D341Med (cell line): ENCODE measurements around the gene RANBP10.
"Not testable (repeated sequence)": the region's sequence is repeated elsewhere in the genome, so short reads cannot be mapped to it uniquely, and the experiment has no call there.

ENCODE experiments used
- DNase-seq: peaks from one replicate; pipeline ENCODE4 v3.0.0; 2012; ENCODE audit warnings: low spot score

Gene RANBP10

DNA sequence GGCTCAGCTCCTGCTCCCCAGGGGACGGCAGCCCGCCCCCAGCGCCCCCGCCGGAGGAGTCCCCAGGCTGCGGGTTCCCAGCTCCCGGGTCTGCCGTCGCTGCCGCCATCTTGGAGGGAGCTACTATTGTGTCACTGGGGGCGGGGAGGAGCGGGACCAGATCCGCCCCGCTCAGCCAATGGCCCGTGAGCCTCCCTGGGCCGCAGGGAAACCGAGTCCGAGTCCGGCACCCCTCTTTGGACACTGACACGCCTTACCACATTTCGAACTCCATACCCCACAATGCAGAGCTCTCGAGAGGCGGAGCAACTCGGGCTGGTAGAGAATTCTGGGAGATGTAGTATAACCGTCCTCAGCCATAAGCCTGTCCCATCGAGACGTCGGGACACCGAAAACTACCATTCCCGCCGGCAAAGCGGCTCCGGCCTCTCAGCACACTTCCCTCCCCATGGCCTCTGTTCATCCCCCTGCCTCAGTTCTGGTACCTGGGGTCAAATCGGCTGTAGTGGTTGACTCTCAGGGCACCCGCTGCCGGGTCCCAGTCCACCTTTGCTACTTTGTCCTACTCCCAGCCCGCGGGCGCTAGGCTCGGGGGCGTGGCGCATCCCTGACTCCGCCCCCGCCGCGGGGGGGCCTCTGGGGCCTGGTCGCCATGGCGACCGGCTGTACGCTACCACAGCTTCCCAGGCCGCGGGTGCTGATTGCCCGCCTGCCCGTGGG lies at the start of gene RANBP10, which contains the start of gene TSNAXIP1:
Gene RANBP10 (minus strand): TSS at position 133 of the 720 bp plus-strand sequence. CDS start 24 bp downstream, at position 109.
Gene TSNAXIP1 (plus strand): TSS at position 462 of the 720 bp plus-strand sequence. CDS start 261 bp downstream, outside the sequence.
- peak; percentile 94 for DNase-seq

DNA sequence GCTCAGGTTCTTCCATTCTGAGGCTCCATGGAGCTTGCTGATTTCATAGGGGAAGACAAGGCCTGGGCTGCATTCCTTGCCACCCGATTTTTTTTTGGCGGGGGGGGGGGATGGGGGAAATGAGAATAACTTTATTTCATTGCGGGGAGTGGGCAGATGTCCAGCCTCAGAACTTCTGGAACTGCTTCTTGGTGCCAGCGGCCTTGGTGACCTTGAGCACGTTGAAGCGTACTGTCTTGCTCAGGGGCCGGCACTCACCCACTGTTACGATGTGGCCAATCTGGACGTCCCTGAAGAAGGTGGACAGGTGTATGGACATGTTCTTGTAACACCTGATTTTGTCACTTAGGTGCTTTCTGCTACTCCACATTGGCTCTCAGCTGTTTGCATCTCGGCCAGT lies 49.4 kb upstream of the RANBP10 start:
- no peak for DNase-seq

DNA sequence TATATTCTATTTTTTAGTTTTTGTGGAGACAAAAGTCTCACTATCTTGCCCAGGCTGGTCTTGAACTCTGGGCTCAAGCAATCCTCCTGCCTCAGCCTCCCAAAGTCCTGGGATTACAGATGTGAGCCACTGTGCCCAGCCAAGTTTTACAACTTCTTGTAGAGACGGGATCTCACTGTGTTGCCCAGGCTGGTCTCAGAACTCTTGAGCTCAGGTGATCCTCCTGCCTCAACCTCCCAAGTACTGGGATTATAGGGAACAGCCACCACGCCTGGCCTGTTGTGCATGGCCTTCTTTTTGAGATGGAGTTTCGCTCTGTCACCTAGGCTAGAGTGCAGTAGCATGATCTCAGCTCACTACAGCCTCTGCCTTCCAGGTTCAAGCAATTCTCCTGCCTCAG lies 47.3 kb upstream of the RANBP10 start:
- DNase-seq, result no peak

DNA sequence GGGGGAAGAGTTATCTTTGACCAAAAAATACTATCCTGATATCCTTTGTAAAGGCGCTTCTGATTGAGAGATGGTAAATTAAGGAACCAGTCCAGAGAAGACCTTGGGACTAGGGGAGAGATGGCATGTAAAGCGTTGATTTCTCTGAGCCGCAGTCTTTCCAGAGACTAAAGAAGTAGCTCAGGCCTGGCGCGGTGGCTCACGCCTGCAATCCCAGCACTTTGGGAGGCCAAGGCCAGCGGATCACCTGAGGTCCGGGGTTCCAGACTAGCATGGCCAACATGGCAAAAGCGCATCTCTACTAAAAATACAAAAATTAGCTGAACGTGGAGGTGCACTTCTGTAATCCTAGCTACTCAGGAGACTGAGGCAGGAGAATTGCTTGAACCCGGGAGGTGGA lies 41.8 kb upstream of the RANBP10 start:
- DNase-seq, result no peak

DNA sequence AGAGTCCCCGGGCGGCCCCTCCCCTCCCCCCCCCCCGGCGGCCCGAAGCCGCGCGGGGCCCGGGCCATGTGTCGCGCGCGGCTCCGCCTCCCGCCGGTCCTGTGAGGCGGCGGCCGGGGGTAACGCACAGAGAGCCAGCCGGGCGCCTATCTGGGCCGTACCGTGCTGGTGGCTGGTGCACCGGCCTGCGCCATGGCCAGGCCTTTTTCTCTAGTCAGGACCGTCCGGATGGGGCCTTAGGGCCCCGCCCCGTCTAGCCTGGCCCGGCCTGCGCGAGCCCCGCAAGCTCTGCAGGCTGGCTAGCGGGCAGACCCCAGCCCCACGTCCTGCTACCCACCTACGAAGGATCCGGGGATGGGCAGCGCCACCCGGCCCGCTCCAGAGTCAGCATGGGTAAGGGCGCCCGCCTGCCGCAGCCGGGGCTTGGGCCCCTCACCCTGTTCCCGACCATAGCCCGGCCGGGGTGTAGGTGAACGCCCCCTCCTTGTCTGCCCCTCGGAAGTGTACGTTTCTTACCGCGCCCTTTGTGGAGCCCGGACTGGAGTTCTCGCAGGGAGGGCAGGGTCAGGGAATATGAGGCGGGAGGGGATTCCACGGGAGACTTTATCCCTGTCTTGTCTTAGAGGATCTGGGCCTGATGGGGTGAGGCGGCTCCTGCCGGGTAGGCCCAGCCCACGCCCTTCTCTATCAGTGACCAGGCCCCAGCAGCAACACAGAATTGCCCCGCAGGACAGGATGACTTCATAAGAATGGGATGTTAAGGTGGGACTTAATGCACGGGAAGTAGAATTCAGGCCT lies 40.9 kb upstream of the RANBP10 start, which contains the start of gene CENPT:
Gene CENPT (minus strand): TSS at position 630 of the 798 bp plus-strand sequence. CDS start 13,834 bp downstream, outside the sequence.
- DNase-seq, result no peak

DNA sequence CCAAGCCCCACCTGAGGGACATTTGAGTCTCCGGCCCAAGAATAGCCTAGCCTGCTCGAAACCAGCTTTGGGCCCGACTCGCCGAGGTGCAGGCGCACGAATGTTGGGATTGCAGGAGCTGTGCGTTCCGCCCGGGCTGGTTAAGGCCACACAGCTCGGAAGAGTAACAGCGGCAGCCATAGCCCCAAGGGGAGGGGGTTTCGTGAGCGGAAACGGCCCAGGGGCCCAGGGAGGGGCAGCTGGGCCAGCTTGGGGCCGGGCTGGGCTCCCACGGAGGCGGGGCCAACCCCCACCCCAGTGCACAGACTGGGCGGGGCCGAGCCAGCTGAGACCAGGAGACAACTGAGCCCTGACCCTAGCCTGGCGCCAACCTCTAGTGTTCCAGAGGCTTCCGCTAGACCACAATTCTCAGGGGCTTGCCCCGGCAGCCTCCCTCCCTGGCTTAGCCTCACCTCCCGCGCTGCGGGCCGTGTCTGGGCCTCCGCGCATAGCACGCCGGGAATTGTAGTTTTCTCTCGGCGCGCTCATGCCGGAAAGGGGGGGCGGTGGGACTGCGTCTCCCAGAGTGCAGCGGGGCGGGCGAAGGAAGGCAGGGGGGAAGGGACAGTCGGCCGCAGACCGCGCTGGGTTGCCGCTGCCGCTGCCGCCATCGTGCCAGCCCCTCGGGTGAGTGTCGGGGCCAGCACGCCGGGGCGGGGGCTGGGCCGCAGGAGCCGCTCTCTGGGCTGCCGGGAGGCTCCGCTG lies 40.1 kb upstream of the RANBP10 start, which contains the start of gene NUTF2:
Gene NUTF2 (plus strand): TSS at position 614 of the 744 bp plus-strand sequence. CDS start 18,198 bp downstream, outside the sequence.
- DNase-seq, result peak; percentile 92

DNA sequence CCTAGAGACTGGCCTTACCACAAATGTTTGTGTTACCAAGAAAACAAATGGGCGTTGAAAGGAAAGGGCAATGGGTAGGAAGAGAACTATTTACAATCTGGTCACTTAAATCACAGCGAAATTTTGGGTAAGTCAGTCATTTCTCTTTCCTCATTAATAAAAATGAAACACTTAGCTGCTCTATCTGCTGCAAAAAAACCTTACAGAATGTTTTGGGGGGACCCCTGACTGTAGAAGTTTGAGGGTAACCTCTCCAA lies 39.6 kb upstream of the RANBP10 start:
- no peak for DNase-seq

DNA sequence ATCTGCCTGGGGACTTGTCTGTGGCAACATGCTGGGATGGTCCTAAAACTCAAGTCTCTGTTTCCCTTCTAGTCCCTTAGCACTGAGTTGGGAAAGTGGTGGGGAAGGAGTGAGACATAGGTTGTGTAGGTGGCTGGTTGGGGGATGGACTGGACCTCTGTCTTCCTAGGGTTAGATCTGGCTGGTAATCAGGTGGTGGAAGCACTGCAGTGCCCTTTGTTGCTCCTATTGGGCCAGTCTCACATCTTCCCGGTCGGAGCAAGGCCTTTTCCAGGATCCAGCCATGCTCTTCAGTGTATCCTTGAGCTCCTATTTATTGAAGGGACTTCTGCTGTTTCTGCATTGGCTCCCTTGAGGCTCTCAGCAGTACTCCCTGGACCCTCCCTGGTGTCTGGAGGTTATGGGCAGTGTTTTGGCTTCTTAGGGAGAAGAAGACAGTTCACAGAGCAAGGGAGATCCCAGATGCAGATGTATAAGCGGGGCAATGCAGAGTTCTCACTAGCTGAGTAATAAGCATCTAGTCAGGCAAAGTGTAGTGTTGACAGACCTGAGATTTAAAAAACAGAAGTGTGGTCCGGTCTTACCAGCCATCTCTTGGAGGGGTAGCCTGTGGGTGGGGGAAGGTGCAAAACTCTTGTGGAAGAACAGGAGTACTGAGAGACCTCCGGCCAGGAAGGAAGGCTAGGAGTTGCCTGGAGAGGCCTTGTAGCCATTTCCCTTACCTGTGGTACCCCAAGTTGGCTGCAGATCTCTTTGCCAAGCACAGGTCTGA lies 39.1 kb upstream of the RANBP10 start:
- no peak for DNase-seq

DNA sequence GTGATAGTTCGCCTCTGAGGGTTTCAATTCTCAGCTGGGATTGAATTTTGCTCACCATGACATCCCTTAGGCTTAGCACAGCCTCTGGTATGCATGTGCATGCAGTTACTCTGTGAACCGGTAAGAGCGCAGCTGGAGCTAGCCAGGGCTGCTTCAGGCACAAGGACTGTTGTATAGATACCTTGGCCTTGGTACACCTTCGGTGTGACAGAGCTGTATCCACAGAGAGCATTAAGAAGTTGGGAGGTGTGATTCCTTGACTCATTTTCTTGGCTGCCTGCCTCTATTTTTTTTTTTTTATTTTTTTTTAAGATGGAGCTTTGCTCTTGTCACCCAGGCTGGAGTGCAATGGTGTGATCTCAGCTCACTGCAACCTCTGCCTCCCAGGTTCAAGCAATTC lies 38.1 kb upstream of the RANBP10 start:
- no peak for DNase-seq

DNA sequence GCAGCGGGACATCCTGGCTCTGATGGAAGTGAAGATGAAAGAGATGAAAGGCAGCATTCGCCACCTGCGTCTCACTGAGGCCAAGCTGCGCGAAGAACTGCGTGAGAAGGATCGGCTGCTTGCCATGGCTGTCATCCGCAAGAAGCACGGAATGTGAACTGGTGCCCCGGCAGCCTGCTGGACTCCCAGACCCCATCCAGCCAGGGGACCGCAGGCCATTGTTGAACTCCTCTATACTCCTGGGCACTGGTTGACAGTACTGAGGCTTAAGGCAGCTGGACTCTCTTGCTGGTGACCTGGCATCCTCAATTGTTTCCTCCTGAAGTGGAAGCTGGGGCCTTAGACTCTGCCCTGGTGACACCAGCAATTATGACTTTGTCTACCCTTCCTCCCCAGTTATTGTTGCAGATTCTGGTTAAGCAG lies 37.0 kb upstream of the RANBP10 start:
- DNase-seq, result no peak

DNA sequence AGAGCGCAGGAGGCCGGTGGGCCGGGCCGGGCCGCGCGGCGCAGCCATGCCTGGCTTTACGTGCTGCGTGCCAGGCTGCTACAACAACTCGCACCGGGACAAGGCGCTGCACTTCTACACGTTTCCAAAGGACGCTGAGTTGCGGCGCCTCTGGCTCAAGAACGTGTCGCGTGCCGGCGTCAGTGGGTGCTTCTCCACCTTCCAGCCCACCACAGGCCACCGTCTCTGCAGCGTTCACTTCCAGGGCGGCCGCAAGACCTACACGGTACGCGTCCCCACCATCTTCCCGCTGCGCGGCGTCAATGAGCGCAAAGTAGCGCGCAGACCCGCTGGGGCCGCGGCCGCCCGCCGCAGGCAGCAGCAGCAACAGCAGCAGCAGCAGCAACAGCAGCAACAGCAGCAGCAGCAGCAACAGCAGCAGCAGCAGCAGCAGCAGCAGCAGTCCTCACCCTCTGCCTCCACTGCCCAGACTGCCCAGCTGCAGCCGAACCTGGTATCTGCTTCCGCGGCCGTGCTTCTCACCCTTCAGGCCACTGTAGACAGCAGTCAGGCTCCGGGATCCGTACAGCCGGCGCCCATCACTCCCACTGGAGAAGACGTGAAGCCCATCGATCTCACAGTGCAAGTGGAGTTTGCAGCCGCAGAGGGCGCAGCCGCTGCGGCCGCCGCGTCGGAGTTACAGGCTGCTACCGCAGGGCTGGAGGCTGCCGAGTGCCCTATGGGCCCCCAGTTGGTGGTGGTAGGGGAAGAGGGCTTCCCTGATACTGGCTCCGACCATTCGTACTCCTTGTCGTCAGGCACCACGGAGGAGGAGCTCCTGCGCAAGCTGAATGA lies 36.4 kb upstream of the RANBP10 start:
- DNase-seq, result peak; percentile 48

DNA sequence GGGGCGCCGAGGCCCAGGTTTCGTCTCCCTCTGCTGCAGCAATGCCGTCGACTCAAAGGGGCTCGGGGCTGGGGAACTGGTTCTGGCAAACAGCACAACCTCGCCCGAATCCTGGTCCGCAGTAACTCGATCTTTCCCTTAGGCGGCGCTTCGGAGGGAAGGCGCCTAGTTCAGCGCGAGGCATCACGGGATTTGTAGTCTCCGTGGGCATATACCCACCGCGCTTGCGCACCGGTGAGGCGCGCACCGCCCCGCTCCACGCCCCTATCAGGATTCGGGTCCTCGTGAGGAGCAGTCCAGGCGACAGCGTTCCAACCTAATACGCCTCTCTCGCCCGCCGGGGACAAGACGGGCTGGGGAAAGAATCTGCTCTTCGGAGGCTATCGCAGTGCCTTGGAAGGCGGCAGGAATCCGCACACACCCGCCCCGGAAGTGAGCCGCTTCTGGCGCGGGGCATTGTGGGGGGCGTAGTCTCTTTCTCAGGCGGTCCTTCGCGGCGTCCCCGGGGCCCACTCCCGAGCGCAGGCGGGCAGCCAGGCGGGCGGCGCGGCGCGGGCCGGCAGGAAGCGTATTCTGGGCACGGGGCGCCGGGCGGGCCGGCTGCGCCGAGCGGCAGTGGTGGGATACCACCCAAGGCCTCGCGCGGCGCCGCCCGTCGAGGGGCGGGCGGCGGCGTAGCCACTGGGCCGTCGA lies 35.6 kb upstream of the RANBP10 start, which contains the start of gene THAP11:
Gene THAP11 (plus strand): TSS at position 505 of the 693 bp plus-strand sequence. CDS start 235 bp downstream, outside the sequence.
- peak; percentile 88 for DNase-seq

DNA sequence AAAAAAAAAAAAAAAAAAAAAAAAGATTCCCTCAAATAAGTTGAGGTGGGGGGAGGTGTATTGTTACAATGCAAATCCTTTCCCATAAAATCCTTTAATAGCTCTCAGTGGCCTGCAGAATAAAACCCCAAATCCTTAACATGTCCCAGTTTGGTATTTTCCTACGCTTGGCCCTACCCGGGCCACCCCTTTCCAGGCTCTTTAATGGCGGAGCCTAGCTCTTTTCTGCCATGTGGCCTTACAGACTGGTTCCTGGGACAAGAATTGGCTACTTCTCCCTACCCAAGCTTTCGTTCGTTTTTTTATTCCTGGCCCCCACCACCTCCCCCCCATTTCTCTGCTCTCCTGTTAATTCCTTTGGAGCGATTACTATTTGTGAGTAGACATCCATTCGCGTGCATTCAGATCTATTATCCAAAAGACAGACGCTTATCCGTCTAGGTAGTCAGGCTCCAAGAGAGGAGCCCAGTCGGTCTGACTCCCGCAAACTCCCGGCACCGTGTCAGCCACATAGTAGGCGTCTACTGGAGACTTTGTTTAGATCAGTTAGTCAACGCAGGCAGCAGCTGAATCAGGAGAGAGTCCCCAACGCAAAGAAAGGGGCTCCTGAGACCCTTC lies 34.9 kb upstream of the RANBP10 start:
- no peak for DNase-seq

DNA sequence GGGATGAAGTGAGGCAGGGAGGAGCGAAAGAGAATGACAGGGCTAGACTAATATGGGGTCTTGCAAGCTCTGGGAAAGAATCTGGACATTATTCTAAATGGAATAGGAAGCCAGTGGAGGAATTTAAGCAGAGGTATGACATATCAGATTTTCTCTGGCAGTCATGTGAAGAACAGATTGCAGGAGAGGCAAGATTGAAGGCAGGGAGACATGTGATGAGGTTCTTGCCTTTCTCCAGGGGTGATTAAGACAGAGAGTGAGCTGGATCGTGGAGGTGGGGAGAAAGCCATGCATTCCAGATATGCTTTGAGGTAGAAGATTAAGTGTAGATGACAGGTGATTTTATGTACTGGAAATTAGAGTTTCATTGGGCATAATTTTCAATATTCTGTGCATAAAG lies 31.5 kb upstream of the RANBP10 start:
- DNase-seq, result no peak

DNA sequence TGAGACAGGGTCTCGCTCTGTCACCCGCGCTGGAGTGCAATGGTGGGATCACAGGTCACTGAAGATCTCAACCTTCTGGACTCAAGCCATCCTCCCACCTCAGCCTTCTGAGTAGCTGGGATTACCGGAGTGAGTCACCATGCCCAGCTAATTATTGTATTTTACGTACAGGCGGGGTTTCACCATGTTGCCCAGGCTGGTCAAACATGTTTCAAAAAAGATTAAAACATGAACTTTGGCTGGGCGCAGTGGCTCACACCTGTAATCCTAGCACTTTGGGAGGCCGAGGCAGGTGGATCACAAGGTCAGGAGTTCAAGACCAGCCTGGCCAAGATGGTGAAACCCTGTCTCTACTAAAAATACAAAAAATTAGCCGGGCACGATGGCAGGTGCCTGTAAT lies 30.8 kb upstream of the RANBP10 start:
- DNase-seq, result not testable (repeated sequence)

DNA sequence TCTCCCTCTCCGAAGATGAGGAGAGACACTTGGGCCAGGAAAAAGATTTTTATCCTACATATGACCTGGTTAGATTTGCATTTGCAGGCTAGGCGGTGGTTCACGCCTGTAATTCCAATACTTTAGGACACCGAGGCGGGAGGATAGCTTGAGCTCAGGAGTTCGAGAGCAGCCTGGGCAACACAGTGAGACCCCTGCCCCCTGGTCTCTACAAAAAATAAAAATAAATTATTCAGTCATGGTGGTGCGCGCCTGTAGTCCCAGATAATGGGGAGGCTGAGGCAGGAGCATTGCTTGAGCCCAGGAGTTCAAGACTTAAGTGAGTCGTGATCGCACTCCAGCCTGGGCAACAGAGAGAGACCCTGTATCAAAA lies 27.9 kb upstream of the RANBP10 start:
- DNase-seq, result no peak

DNA sequence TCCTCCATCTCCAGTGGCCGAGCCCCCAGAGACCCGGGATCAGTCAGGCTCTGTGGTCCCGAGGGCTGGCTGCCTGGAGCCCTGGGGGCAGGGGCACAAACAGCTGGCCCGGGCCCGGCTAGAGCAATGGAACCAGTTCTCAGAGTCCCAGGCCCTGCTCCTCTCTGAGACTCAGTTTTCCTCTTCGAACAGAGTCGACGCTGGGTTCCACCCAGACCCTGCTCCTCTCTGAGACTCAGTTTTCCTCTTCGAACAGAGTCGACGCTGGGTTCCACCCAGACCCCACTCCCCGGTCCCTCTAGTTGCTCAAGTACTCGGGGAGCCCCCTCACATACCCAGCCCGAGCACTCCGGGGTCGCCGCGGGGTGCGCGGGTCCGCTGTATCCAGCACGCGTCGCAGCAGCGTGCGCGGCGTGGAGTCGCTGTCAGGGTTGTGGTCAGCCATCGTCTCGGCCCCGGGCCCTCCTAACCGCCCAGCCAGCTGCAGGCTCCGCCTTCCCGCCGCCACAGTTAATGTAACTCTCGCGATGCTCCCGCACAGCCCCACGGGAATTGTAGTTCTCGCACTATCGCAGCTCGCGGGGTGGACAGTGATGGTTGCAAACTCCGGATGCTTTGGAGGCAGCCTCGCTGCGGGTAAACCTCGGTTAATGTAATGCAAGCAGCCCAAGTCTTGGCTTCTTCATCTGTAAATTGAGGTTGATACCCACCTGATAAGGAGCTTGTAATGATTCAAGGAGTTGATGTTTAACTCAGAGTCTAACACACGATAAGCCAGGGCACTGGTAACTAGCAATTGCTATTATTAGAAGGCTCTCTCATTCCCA lies 27.3 kb upstream of the RANBP10 start:
- peak; percentile 95 for DNase-seq

DNA sequence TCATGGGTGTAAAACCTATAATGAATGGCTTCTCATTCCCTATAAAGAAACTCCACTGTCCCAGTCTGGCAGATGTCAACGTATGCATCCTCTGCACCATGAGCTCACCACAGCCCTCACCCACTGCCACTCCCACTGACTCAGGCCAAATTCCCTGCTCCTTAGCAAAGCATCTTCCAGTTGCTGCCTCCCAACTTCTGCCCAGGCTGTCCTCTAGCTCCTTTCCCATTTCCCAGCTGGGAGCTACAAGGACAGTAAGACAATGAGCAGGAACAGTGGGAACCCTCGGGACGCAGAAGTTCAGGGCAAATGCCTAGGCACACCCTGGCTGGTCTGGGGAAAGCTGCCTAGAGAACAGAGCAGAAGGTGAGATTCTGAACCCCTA lies 26.7 kb upstream of the RANBP10 start:
- no peak for DNase-seq

DNA sequence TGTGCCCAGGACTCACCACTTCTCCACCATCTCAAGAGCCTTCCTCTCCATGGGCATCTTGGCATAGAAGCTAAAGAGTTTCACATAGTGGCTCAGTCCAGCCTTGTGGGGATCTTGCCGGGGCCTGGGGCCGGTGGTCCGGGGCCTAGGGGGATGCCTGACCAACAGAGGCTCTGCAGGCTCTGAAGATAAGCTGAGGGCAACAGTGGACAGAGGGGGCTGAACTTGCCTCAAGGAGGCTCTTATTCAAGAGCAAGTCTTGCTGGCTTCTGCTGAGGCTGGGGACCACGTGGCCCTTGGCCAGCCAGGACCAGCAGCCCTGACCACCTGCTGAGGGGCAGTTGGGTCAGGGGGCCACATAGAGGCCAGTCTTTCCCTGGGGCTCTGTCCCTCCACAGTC lies 22.3 kb upstream of the RANBP10 start:
- DNase-seq, result no peak
